PC-3 (cell line): ENCODE measurements around the gene MARK2.

Experiments
- CTCF ChIP-seq: fragments of 300-600 bp; sonication (generic); conservative IDR thresholded peaks from 2 replicates; pipeline ENCODE4 v1.5.1; 2017; ENCODE audit warnings: antibody characterized with exemption, low read depth, mild to moderate bottlenecking, low read length
- EZH2 ChIP-seq: fragments of 300-600 bp; sonication (generic); IDR thresholded peaks from one replicate; pipeline ENCODE4 v1.6.1; 2017; ENCODE audit warnings: antibody characterized with exemption, mild to moderate bottlenecking, low read length; ENCODE audit not compliant: unreplicated experiment
- EZH2phosphoT487 ChIP-seq: fragments of 300-600 bp; sonication (generic); IDR thresholded peaks from 2 replicates; pipeline ENCODE4 v1.6.1; 2018; ENCODE audit warnings: mild to moderate bottlenecking, antibody characterized with exemption, low read length, borderline replicate concordance

GRCh38 chr11:63839508-63840355 is 822 bp downstream of the MARK2 start:
- TF ChIP-seq CTCF (no peak), EZH2 (no peak), EZH2phosphoT487 (no peak)
